Mesodermal cell (in vitro differentiated cells): ENCODE results near the gene TUBA4B.

Source experiments
- H3K27ac ChIP-seq: 2 replicates; pipeline ENCODE4 v1.7.0; 2013; ENCODE audit warnings: mild to moderate bottlenecking, low read depth, low read length, moderate library complexity; ENCODE audit not compliant: severe bottlenecking
- H3K36me3 ChIP-seq: 2 replicates; pipeline ENCODE4 v1.7.1; 2013; ENCODE audit warnings: mild to moderate bottlenecking, low read length, moderate library complexity; ENCODE audit not compliant: control insufficient read depth, insufficient read depth
- H3K4me1 ChIP-seq: one replicate; pipeline ENCODE4 v1.7.1; 2013; ENCODE audit warnings: mild to moderate bottlenecking, low read length; ENCODE audit not compliant: insufficient read depth, control insufficient read depth, poor library complexity, severe bottlenecking
- H3K4me3 ChIP-seq: 2 replicates; pipeline ENCODE4 v1.7.0; 2013; ENCODE audit warnings: low read length, control low read depth, mild to moderate bottlenecking; ENCODE audit not compliant: insufficient read depth, poor library complexity, severe bottlenecking; ENCODE audit errors: extremely low read depth
- H3K9me3 ChIP-seq: 2 replicates; pipeline ENCODE4 v1.7.1; 2013; ENCODE audit warnings: mild to moderate bottlenecking, low read length, moderate library complexity; ENCODE audit not compliant: control insufficient read depth
- WGBS, 2 experiments: methylation state at CpG; one replicate each; pipeline ENCODE4 v1.1.5; 2013; ENCODE audit warnings: missing lambda C conversion rate in 2 of 2; ENCODE audit not compliant: insufficient coverage in 2 of 2; 5-methylcytosine and 5-hydroxymethylcytosine counted together

Gene TUBA4B

GRCh38 chr2:219294356-219295351 lies 41.6 kb downstream of the TUBA4B start:
- H3K4me1 ChIP-seq = peaks cover 4% of the 10 kb centered on the region
- H3K36me3 ChIP-seq = peaks cover 37% of the 10 kb centered on the region
- no peaks in the 10 kb centered on the region for H3K9me3 ChIP-seq
- peak overlapping the region; percentile 37 for H3K4me3 ChIP-seq
- 9 to 10% methylated on average over 59 to 63 of the region's 67 CpGs for WGBS, 2 experiments
- no peak overlapping the region for H3K27ac ChIP-seq

GRCh38 chr2:219296142-219296541 lies 43.1 kb downstream of the TUBA4B start:
- 92 to 95% methylated on average over 7 to 9 of the region's 14 CpGs for WGBS, 2 experiments
- Histone ChIP-seq H3K27ac (no peak overlapping the region), H3K4me3 (no peak overlapping the region)

GRCh38 chr2:219296631-219297391 lies 43.8 kb downstream of the TUBA4B start:
- peaks cover 43% of the 10 kb centered on the region for H3K36me3 ChIP-seq
- H3K4me1 ChIP-seq = peaks cover 4% of the 10 kb centered on the region
- 92 to 96% methylated on average over 25 of the region's 25 CpGs for WGBS, 2 experiments
- no peak overlapping the region for H3K4me3 ChIP-seq
- no peak overlapping the region for H3K27ac ChIP-seq
- no peaks in the 10 kb centered on the region for H3K9me3 ChIP-seq

More at GRCh38 chr2:219296142-219296541, 43.1 kb downstream of the TUBA4B start:
- H3K9me3 ChIP-seq = no peaks in the 10 kb centered on the region
- H3K4me1 ChIP-seq = peaks cover 4% of the 10 kb centered on the region
- H3K36me3 ChIP-seq = peaks cover 45% of the 10 kb centered on the region

- peaks cover 4% of the 10 kb centered on the region for H3K4me1 ChIP-seq
- 88 to 91% methylated on average over 11 to 13 of the region's 14 CpGs for WGBS, 2 experiments
These were observed 44.9 kb downstream of the TUBA4B start for GRCh38 chr2:219297766-219298456.

GRCh38 chr2:219298759-219299371 lies 45.8 kb downstream of the TUBA4B start:
- Histone ChIP-seq H3K9me3 (no peaks in the 10 kb centered on the region), H3K4me3 (no peak overlapping the region), H3K4me1 (peaks cover 4% of the 10 kb centered on the region), H3K36me3 (peaks cover 55% of the 10 kb centered on the region), H3K27ac (no peak overlapping the region)
- WGBS, 2 experiments = 29 to 39% methylated on average over 14 to 15 of the region's 15 CpGs

More at GRCh38 chr2:219297766-219298456, 44.9 kb downstream of the TUBA4B start:
- no peak overlapping the region for H3K27ac ChIP-seq
- no peak overlapping the region for H3K4me3 ChIP-seq
- H3K9me3 ChIP-seq = no peaks in the 10 kb centered on the region
- peaks cover 48% of the 10 kb centered on the region for H3K36me3 ChIP-seq

GRCh38 chr2:219299372-219299760 lies 46.3 kb downstream of the TUBA4B start:
- H3K4me3 ChIP-seq = no peak overlapping the region
- H3K27ac ChIP-seq = no peak overlapping the region
- WGBS, 2 experiments = 90 to 93% methylated on average over 4 to 5 of the region's 6 CpGs
- H3K9me3 ChIP-seq = no peaks in the 10 kb centered on the region
- peaks cover 3% of the 10 kb centered on the region for H3K4me1 ChIP-seq
- peaks cover 59% of the 10 kb centered on the region for H3K36me3 ChIP-seq

- peaks cover 59% of the 10 kb centered on the region for H3K36me3 ChIP-seq
- H3K4me3 ChIP-seq = no peak overlapping the region
- no peak overlapping the region for H3K27ac ChIP-seq
- 87 to 93% methylated on average over 3 of the region's 5 CpGs for WGBS, 2 experiments
- no peaks in the 10 kb centered on the region for H3K9me3 ChIP-seq
- no peaks in the 10 kb centered on the region for H3K4me1 ChIP-seq
These were observed 47.0 kb downstream of the TUBA4B start for GRCh38 chr2:219300022-219300421.

- peaks cover 54% of the 10 kb centered on the region for H3K36me3 ChIP-seq
- H3K4me3 ChIP-seq = no peak overlapping the region
- H3K27ac ChIP-seq = no peak overlapping the region
- H3K9me3 ChIP-seq = no peaks in the 10 kb centered on the region
- peaks cover 3% of the 10 kb centered on the region for H3K4me1 ChIP-seq
- 84 to 90% methylated on average over 9 to 11 of the region's 11 CpGs for WGBS, 2 experiments
These were observed 49.4 kb downstream of the TUBA4B start for GRCh38 chr2:219302412-219302968.

GRCh38 chr2:219304223-219304622 lies 51.2 kb downstream of the TUBA4B start:
- Histone ChIP-seq H3K36me3 (peaks cover 49% of the 10 kb centered on the region), H3K9me3 (no peaks in the 10 kb centered on the region), H3K4me1 (peaks cover 7% of the 10 kb centered on the region), H3K4me3 (no peak overlapping the region), H3K27ac (no peak overlapping the region)
- 71 to 83% methylated on average over 1 to 2 of the region's 2 CpGs for WGBS, 2 experiments

GRCh38 chr2:219306047-219306446 lies 53.0 kb downstream of the TUBA4B start:
- Histone ChIP-seq H3K27ac (no peak overlapping the region), H3K4me3 (no peak overlapping the region), H3K4me1 (peaks cover 7% of the 10 kb centered on the region), H3K36me3 (peaks cover 40% of the 10 kb centered on the region), H3K9me3 (no peaks in the 10 kb centered on the region)
- 88% methylated on average over 1 of the region's 1 CpG; no CpG with 5 or more reads in 1 of the 2 experiments for WGBS, 2 experiments
